A172 (cell line): Measurements from ENCODE around the gene ARHGEF19. TPM values are rescaled to one million over a fixed set of nuclear protein-coding genes. Genes with fewer than 3 reads are reported as not detected.
"Not testable (repeated sequence)": the region's sequence is repeated elsewhere in the genome, so short reads cannot be mapped to it uniquely, and the experiment has no call there.

Experiments used
- DNase-seq: peaks from one replicate; pipeline ENCODE4 v3.0.0-alpha.2; 2015; ENCODE audit warnings: low spot score
- total RNA-seq: library from RNA; depleted of rRNA; stranded (reverse); fragments of >200 nt; shearing (Covaris generic); gene quantifications from 2 replicates; pipeline ENCODE4 v1.2.3, GENCODE V29; 2014

ARHGEF19 gene
- total RNA-seq, 1 experiment from 2014 or later, result 1.1 TPM

DNA sequence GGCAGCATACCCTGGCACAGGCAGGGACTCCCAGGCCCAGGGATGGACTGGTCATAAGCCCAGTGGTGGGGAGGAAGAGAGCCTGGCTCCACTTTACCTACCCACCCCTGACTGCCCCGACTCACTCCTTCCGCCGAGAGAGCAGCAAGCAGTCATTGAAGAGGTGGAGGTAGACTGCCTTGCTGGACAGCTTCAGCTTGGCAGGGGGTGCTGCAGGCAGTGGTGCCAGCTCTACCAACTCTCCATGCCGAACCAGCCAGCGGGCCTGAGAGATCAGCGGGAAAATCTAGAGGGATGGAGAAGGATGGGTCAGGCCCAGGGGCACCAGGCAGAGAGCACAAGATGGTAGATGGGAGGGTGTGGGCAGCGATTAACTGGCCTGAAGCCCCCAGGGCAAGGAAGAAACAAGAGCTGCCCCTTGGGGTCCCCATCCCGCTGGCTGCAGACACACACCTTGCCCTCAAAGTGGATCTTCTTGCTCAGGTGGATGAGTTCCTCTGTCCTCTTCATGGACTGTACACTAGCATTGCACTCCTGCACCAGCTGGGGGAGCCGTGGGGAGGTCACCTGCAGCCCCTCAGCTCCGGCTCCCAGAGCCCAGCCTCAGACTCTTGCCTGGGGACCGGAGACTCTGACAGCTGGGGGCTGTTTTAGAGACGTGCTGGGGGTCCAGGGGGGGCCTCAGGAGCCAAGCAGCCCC is 7.7 kb downstream of the ARHGEF19 start:
- DNase-seq, result no peak

DNA sequence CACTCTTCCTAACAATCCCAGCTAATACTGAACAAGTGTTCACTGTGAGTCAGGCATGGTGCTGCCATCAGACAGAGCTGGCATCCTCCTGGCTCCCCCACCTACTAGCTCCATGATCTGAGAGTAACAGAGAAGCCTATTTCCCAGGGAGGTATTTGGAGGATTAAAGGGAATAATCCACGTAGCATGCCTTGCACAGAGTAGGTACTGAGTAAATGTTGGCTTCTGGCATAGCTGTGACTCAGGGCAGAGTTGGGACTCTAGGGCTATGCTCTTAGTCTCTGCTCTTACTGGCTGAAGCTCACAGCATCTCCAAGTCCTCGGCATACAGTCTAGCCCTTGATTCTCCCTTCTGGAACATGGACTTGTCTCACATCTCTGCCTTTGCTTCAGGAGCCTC is 8.2 kb downstream of the ARHGEF19 start:
- no peak for DNase-seq

DNA sequence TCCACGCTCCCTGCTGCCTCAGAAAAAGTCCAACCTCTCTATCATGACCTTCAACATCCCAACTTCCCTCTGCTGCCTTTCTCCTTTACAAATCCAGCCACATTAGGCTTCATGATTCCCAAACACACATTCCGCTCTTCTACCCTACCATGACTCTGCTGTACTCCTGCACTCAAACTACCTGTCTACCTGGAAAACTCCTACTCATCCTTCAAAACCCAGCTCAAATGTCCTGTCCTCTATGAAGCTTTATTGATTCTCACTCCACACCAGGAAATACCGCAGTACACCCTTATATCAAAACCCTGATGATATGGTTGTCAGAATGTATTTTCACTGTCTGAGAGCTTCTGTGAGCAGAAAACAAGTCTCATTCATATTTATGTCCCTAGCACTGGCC is 8.9 kb downstream of the ARHGEF19 start:
- no peak for DNase-seq

DNA sequence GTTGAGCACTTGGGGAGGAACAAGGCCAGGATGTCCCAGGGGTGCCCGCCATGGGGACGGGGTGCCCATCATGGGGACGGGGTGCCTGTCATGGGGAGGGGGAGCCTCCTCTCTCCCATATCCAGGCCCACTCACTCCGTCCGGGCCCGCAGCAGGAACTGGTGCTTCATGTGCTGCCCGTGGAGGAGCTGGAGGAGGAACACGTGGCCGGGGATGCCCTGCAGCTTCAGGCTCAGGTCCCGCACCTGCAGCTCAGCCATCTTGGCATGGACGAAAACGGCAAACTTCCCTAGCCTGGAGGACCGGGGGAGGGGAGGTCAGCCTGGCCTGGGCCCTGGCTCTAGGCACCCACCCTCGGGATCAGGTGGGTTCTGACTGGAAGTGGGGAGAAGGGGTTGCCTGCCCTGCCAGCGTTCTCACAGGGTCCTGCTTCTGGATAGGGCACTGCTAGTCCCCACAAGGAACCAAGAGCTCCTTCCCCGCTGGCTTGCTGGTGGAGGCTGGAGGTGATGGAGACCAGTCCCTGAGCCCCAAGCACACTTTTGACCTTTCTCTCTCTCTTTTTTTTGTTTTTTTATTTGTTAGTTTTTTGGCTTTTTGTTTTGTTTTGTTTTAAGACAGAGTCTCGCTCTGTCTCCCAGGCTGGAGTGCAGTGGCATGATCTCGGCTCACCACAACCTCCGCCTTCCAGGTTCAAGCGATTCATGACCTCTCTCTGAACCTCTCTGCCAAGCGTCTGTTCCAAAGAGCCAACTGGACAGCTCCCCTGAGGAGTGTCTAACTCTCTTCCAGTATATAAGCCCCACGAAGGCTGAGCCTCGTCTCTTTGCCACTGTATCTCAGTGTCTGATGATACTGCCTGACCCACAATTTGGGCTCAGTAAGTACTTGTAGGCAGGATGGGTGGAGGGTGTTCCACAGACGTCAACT is 9.9 kb downstream of the ARHGEF19 start:
- DNase-seq, result no peak

DNA sequence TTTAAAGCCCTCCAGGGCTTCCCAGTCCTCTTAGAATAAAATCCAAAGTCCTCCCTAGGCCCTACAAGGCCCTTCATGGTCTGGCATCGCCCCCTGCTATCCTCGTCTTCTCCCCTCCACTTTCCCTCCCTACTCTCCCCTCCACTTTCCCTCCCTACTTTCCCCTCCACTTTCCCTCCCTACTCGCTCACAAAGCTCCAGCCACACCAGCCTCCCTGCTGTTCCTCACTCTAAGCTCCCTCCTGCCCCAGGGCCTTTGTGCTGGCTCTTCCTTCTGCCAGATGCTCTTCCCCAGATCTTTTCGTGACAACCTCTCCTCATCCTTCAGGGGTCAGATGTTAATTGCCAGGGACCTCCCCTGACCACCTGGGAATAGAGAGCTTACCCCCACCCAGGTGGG is 12.8 kb downstream of the ARHGEF19 start:
- no peak for DNase-seq

DNA sequence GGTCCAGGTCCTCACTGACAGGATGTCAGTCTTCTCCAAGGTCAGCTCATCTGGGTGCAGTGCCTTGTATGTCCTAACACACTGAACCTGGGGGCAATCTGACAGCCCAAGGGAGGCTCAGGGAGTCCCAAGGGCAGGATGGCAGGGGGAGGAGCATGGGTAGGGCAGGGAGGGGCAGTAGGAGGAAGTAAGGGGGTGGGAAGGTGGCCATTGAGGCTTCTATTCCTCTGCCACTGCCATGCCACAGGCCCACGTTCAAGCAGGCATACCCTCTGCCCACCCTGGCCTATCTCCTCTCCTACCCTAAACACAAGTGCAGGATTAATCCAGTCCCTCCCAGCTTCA is 13.3 kb downstream of the ARHGEF19 start:
- DNase-seq, result no peak

DNA sequence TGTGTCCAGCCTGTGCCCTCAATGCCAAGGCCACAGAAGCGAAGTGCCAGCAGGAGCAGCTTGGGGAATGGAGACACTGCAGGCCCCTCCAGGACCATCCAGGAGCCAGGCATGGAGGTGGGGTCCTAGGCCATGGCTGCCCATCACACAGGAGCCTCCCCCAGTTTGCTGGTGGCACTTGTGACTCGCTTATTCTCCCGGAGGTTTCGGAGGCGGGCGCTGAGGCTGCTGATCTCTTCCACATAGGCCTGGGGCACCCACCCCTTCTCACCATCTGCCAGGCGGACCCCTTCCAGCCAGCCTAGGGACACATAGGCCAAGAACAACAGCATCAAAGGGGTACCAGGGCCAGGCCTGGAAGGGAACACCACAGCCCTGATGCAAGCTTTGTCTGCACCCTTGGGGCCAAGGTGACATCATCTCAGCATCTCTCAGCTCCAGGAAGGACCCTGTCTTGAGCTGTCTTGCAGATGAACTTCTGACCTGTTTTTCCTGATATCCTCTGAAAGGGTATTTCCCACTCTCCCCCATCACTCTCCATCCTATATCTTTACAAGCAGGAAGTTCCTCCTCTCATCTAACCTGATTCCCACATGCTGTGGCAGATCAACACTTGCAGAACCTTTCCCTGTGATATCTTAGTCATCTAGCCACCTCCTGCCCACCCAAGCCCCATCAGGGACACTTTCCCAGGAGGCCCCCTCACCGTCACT is 13.9 kb downstream of the ARHGEF19 start:
- DNase-seq, result no peak

DNA sequence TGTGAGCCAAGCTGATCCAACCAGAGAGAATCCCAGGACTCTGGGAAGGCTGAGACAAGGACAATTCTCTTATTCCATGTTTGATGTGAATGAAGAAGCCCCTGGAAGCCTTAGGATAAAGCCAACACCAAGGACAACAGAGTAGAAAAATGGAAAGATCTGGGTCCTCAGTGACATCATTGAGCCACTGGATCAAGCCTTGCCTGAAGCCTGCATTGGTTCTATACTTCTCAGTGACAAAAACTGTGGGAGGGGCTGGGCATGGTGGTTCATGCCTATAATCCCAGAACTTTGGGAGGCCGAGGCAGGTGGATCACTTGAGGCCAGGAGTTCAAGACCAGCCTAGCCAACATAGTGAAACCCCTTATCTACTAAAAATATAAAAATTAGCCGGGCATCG is 15.6 kb downstream of the ARHGEF19 start:
- no peak for DNase-seq

DNA sequence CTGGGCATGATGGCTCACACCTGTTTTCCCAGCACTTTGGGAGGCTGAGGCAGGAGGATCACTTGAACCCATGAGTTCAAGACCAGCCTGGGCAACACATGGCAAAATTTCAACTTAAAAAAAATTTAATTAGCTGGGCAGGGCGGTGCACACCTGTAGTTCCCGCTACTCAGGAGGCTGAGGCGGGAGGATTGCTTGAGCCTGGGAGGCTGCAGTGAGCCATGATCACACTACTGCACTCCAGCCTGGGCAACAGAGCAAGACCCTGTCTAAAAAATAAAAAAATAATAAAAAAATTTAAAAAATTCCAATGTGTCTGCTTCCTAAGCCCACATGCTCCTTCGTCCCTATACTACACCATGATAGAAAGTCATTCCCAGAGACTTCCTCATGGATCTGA is 16.3 kb downstream of the ARHGEF19 start:
- not testable (repeated sequence) for DNase-seq

DNA sequence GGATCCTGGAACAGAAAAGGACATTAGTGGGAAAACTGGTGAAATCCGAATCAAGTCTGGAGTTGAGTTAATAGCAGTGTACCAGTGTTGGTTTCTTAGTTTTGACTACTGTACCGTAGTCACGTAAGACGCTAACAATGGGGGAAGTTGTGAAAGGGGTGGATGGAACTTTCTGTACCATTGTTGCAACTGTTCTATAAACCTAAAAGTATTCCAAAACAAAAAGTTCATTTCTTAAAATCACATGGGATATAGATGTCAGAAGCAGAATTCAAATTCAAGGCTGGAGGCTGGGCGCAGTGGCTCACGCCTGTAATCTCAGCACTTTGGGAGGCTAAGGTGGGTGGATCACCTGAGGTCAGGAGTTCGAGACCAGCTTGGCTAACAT is 16.9 kb downstream of the ARHGEF19 start:
- DNase-seq, result no peak

DNA sequence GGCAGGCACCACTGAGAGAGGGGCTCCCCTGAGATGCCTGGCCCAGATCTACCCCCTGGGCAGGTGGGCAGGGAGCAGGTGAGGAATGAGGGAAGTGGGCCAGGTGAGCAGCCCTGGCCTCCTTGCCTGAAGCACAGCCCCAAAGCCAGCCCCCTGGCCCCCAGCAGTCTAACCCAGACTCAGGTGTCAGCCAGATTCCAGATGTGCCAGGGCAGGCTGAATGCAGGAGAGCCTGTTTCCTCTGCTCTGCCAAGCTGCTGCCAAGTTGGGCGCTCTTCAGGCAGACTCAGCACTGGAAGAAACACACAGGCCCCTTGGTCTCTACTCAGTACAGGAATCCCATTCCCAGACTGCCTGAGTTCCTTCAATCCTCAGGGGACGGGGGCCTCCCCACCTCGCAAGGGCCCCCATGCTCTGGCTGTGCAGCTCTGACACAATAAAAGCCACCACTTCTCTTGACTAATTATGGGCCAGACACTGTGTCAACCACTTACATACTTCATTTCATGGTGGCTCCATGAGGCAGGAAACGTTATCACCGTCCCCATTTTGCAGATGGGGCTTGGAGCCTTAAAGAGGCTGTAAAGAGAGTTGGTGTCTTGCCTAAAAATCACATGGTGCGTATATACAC is 20.4 kb downstream of the ARHGEF19 start:
- DNase-seq, result no peak

DNA sequence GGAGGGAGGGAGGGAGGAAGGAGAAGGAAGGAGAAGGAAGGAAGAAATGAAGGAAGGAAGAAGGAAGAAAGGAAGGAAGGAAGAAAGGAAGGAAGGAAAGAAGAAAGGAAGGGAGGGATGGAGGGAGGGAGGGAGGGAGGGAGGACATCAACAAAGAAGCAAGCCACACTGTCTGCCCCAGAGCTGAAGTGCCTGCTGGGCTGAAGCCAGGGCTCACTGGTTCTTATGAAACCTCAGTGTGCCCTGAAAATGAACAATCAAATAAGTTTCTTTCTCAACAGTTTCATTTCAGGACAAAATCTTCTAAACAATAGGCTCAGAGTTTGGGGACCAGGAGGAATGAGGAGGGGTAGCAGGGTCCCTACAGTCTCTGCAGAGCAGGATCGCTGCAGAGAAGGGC is 21.1 kb downstream of the ARHGEF19 start:
- DNase-seq, result no peak

DNA sequence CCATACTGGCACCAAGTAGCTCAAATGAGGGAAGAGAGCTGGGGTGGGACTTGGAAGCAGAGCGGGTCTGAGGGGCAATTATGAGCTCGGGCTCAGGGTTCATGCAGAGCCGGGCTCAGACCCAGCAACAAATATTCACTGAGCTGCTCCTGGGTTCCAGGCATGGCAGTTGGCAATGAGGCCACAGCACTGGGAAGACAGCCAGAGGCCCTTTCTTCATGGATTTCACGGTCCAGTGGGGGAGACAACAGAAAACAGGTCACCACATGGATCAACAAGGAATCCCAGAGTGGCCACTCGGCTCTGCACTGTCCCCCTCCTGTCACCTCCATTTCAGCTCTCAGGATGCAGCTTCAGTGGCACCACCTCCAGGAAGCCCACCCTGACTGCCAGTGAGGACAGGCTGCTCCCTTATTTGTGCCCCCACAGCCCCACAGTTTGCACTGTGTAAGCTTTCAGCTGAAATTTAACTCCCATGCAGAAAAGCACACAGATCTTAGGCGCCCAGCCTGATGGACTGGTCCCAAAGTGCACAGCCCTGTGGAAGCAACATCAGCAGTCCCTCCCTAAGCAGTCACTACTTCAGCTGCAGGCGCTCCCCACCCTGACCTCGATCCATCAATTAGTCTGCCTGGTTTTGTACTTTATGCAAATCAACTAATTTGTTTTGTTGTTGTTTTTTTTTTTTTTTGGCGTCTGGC is 22.4 kb downstream of the ARHGEF19 start:
- DNase-seq, result no peak

DNA sequence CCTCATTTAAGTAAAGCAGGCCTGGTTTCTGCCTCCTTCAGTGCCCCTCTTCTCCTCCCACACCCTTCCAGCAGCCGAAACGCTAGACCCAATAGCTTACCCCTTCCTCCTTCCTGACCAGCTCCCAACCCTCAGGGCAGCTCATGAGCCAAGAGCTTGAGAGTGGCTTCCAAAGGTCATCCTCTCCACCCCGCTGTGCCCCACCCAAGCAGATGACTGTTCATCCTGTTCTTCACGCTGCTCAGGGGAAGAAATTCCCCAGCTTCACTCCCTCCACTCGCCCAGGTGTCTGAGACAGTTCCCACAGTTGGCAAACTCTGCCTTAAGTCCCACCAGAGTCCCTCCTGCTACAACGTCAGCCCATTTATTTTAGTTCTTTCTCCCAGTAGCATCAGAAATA is 23.4 kb downstream of the ARHGEF19 start:
- DNase-seq, result peak; percentile 57

DNA sequence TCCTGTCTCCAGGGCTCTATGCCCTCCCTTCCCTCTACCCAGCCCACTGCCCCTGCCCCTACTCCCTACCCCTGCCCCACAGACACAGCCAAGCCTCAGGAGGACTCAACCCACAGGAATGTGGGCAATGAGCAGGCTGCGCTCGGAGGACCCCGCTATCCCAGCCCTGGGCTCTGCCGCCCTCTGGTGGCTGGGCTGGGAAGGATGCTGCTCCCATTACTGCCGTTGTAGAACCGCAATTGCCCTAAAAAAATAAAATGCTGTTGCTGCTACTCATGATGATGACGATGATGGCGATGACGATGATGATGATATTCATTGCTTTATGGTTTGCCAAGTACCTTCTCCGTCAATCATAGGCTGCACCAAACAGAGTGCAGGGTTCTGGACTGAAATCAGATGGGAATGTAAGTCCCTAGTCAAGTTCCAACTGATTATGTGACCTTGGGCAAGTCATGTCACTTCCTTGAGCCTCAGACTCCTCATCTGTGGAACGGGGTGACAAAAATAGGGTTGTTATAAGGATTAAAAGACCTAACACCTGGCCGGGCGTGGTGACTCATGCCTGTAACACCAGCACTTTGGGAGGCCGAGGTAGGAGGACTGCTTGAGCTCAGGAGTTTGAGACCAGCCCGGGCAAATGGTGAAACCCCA is 24.6 kb downstream of the ARHGEF19 start:
- peak; percentile 79 for DNase-seq

DNA sequence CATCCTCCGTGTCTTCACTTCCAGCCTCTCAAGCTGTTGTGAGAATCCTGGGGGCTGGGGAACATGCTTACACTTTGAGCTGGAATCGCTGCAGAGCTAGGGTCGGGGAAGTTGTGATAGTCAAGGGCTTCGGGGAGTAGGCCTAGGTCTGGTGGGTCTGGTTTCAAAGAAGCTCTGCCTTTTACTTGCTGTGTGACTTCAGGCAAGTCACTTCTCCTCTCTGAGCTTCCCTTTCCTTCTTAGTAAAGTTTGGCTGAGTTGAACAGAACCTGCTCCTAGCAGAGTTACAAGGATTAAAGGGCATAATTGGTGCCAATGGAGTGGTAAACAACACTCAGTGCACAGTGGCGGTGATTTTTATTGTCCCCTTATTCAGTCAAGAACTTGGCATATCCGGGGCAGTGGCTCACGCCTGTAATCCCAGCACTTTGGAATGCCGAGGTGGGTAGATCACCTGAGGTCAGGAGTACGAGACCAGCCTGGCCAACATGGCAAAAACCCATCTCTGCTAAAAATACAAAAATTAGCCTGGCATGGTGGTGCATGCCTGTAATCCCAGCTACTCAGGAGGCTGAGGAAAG is 25.7 kb downstream of the ARHGEF19 start:
- DNase-seq, result no peak

DNA sequence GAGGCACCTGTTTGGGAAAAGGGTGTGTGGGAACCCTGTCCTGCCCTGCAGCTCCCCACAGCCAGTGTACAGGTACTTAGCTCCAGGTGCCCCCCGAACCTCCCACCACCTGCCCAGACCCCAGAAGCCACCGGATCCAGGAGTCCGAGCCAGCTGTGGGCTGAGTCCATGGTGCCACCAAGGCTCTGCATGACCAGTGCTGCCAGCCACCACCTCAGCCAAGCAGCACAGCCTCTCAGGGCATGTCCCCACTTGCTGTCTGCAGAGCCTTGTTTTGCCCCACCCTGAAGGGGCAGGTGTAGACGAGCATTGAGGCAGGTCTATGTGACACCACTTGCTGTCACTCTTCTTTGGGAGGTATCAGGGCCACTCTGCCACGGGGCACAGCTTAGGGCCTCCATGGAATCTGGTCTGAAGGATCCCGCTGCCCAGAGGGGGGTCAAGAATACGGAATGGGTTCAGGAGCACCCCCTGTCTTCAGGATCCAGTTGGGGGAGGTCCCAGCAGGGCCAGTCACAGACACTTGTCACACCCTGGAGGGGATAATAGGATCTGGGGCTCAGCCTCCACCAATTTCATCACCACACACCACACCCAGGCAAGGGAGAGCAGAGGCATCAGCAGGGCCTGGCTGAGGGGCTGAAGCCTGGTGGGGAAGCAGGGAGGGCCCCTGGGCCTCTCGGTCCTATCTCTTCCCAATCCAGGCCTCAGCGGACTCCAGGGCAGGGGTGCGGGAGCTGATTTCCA is 27.7 kb downstream of the ARHGEF19 start:
- no peak for DNase-seq

DNA sequence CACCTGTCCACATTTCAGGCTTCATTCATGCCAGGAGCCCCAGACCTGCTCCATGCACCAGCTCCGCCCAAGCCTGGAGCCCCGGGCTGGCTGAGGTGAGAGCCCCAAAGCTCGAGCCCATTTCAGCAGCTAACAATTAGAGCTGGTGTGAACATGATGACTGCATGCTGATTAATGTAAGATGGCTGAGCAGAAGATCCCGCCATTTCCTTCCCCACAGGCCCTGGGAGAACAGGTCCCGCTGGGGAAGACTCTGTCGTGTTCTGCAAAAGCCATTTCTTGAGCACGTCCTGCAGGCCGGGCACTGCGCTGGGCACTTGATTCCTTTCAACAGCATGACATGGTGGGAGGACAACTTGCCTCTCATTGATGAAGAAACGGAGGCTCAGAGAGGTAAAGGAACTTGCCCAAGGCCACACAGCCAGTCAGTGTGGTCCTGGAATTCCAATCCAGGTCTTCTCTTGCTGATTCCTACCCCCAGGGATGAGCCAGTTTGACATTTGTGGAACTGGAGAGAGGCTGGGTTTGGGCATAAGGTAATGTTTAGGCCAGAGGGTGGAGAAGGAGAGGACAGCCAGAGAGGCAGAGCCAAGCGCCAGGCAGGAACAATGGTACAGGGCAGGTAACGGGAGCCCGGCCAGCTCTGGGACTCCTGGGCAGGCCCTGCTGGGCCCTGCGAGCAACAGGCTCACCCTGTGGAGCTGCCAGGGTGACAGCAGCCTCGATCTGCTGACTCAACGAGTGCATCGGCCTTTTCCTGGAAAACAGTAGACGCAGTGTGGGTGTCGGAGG is 28.5 kb downstream of the ARHGEF19 start:
- DNase-seq, result no peak

DNA sequence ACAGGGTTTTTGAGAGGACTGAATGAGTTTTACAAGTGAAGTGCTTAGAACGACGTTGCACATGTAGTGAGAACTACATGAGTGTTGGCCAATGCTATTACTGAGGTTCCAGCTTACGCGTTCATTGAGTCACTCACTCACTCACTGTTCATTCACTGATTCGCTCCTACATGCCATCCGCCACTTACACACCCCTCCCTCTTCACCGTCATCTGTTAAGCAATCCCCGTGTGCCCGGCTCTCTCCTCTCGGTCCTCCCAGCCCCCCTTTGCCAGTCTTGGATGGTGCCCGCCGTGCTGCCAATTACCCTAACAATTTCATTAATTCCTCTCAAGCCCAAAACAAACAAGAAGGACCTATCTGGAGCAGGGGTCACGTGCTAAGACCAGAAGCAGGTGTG is 29.3 kb downstream of the ARHGEF19 start:
- no peak for DNase-seq
